Measurements from ENCODE around the gene ELF2.
"Not testable (repeated sequence)": the region's sequence is repeated elsewhere in the genome, so short reads cannot be mapped to it uniquely, and the experiment has no call there.

Gene ELF2

DNA sequence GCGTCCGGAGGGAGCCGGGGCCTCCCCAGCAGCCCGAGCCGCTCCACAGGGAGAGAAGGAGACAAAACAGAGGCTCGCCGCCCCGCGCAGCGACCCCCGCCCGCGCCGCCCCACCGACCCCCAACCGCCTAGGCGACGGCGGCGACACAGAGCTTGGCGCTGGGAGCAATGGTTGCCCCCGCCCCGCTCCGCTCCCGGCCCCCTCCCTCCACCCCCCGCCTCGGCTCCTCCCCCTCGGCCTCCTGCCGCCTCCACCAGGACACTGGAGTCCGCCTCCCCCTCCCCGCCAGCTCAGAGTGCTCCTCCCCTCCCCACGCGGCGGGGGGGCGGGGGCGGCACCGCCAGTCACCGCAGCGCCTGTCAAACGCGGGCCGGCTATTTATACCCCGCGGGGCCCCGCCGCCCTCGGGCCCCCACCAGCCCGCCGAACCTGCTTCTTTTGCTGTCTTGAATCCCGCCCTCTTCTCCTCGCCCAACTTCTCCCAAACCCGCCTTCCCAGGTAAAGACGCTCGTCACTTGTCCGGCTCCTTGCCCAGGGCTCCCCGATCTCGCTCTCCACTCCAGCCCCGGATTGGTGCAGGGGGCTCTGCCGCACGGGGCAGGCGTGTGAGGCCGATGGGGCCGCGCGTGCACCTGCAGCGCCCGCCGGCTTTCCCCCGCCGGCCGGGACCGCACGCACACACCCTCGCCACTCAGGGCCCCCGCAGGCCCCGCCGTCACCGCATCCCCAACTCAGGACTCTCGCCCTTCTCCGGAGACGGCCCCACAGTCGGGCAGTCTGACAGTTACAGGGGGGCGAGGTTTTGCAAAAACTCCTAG lies at the start of gene ELF2:
TSS of gene ELF2 (minus strand) at position 170 of the 820 bp plus-strand sequence. CDS start 39,517 bp downstream, outside the sequence.
- peaks cover 26% of the 10 kb centered on the region for H3K79me2 ChIP-seq (ENCODE audit: control insufficient read depth, insufficient read depth, low read length, unreplicated experiment)
- no peaks in the 10 kb centered on the region for H3K27me3 ChIP-seq (ENCODE audit: insufficient read depth, low read length)
- H3K4me3 ChIP-seq (ENCODE audit: low read depth, low read length), result peak within 1 kb of the TSS; percentile 88
- peak within 1 kb of the TSS; percentile 96 for H2AFZ ChIP-seq (ENCODE audit: low read length, unreplicated experiment)
- peaks cover 14% of the 10 kb centered on the region for H3K4me1 ChIP-seq (ENCODE audit: control insufficient read depth, insufficient read depth, low read length, unreplicated experiment)
- H3K27ac ChIP-seq (ENCODE audit: low read depth, low read length), result peak within 1 kb of the TSS; percentile 84
- no peaks in the 10 kb centered on the region for H3K36me3 ChIP-seq (ENCODE audit: insufficient read depth, low read length)

DNA sequence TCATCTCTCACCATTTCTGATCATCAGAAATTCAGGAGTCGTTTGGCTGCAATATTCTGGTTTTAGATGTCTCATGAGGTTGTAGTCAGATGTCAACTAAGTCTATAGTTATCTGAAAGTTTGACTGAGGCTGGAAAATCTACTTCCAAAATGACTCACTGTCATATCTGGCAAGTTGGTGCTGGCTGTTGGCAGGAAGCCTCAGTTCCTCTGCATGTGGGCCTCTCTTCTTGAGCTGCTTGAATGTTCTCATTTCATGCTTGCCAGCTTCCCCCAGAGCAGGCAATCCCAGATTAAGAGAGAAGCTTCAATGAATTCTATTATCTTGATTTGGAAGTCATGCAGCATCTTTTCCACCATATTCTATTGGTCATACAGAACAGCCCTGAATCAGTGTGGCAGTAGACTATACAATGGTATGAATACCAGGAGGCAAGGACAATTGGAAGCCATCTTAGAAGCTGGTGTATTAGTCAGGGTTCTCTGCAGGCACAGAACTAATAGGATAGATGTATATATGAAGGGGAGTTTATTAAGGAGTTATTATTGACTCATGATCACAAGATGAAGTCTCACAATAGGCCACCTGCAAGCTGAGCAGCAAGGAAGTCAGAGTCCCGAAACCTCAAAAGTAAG lies 46.8 kb upstream of the ELF2 start:
- Histone ChIP-seq H3K27ac (ENCODE audit: low read depth, low read length) (no peak overlapping the region; the same call in 1 of the 2 replicates), H3K4me3 (ENCODE audit: low read depth, low read length) (no peak overlapping the region), H3K27me3 (ENCODE audit: insufficient read depth, low read length) (no peaks in the 10 kb centered on the region), H3K4me1 (ENCODE audit: control insufficient read depth, insufficient read depth, low read length, unreplicated experiment) (peaks cover 8% of the 10 kb centered on the region), H2AFZ (ENCODE audit: low read length, unreplicated experiment) (no peak overlapping the region), H3K79me2 (ENCODE audit: control insufficient read depth, insufficient read depth, low read length, unreplicated experiment) (no peaks in the 10 kb centered on the region), H3K36me3 (ENCODE audit: insufficient read depth, low read length) (no peaks in the 10 kb centered on the region)

DNA sequence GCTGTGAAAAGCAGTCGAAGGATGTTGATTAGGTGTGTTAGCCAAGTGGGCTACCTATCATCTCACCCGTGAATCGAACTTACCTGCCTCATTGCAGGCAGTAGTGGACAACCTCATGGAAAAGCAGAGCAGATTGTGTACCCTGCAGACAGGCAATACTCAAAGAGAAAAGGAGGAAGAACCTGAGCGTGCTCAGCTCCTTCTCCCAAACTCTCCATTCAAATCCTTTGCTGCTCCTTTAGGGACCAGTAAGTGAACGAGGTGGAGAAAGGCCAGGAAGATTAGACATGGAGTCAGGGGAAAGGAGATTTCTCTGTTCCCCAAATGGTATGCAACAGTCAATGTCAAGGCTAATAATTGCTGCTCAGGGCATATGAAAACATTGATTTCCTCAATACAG lies 45.2 kb upstream of the ELF2 start:
- Histone ChIP-seq H3K36me3 (ENCODE audit: insufficient read depth, low read length) (no peaks in the 10 kb centered on the region), H3K79me2 (ENCODE audit: control insufficient read depth, insufficient read depth, low read length, unreplicated experiment) (no peaks in the 10 kb centered on the region), H3K27me3 (ENCODE audit: insufficient read depth, low read length) (no peaks in the 10 kb centered on the region), H3K27ac (ENCODE audit: low read depth, low read length) (no peak overlapping the region), H3K4me3 (ENCODE audit: low read depth, low read length) (no peak overlapping the region), H2AFZ (ENCODE audit: low read length, unreplicated experiment) (no peak overlapping the region), H3K4me1 (ENCODE audit: control insufficient read depth, insufficient read depth, low read length, unreplicated experiment) (peaks cover 8% of the 10 kb centered on the region)

DNA sequence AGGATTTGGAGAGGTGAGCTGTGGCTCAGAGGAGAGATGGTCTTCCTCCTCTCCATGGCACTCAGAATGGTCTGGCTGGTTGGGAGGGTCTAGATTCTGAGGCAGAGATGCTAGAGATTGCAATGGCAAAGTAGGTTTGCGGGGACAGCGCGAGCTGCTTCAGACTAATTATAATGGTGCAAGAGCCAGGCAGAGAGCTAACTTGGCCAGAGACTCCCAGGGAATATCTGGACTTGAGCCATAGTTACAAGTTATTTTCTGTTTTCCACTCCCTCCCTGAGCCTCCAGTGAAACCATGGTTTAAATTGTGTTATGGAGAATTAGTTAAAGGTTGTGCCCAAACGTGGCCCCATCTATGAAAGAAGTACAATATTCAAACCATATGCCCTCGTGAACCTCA lies 44.7 kb upstream of the ELF2 start:
- peaks cover 8% of the 10 kb centered on the region for H3K4me1 ChIP-seq (ENCODE audit: control insufficient read depth, insufficient read depth, low read length, unreplicated experiment)
- H3K4me3 ChIP-seq (ENCODE audit: low read depth, low read length), result no peak overlapping the region
- no peak overlapping the region for H2AFZ ChIP-seq (ENCODE audit: low read length, unreplicated experiment)
- H3K27ac ChIP-seq (ENCODE audit: low read depth, low read length), result no peak overlapping the region
- H3K27me3 ChIP-seq (ENCODE audit: insufficient read depth, low read length), result no peaks in the 10 kb centered on the region
- H3K36me3 ChIP-seq (ENCODE audit: insufficient read depth, low read length), result no peaks in the 10 kb centered on the region
- no peaks in the 10 kb centered on the region for H3K79me2 ChIP-seq (ENCODE audit: control insufficient read depth, insufficient read depth, low read length, unreplicated experiment)

DNA sequence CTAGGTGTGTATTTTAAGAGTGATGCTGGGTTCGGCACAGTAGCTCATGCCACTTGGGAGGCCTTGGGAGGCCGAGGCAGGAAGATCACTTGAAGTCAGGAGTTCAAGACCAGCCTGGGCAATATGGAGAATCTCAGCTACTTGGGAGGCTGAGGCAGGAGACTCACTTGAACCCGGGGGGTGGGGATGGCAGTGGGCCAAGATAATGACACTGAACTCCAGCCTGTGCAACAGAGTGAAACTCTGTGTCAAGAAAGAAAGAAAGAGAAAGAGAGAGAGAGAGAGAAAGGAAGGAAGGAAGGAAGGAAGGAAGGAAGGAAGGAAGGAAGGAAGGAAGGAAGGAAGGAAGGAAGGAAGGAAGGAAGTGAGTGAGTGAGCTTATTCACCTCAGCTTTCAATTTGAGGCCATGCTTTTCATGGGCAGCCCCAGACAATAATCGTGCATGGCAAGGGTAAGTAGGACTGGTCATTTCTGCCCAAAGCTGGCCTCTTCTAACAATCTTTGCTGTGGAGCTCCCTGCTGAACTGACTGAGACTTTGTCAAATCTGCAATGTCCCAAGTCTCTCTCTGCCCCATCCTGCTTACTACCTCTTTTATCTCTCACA lies 42.5 kb upstream of the ELF2 start:
- no peaks in the 10 kb centered on the region for H3K27me3 ChIP-seq (ENCODE audit: insufficient read depth, low read length)
- peaks cover 8% of the 10 kb centered on the region for H3K4me1 ChIP-seq (ENCODE audit: control insufficient read depth, insufficient read depth, low read length, unreplicated experiment)
- H2AFZ ChIP-seq (ENCODE audit: low read length, unreplicated experiment), result no peak overlapping the region
- no peaks in the 10 kb centered on the region for H3K79me2 ChIP-seq (ENCODE audit: control insufficient read depth, insufficient read depth, low read length, unreplicated experiment)
- H3K27ac ChIP-seq (ENCODE audit: low read depth, low read length), result no peak overlapping the region
- H3K36me3 ChIP-seq (ENCODE audit: insufficient read depth, low read length), result no peaks in the 10 kb centered on the region
- H3K4me3 ChIP-seq (ENCODE audit: low read depth, low read length), result no peak overlapping the region

DNA sequence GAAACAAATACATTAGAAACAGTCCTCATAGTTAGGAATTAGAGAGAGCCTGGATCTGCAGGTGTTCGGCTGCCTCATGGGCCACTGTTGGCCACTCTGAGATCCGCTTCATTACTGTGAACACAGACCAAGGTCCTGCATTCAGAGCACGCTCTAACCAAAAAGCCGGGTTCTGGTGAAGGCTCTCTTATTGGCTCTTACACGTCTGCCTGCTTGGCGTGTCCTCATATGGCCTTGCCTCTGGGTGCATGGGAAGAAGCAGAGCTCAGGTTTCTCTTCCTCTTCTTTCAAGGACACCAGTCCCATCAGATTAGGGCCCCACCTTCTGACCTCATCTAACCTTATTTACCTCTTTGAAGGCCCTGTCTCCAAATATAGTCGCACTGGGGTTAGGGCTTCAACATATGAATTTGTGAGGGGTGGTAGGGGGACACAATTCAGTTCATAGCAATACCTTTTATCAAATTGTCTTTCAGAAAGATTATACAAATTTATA lies 37.1 kb upstream of the ELF2 start:
- H3K79me2 ChIP-seq (ENCODE audit: control insufficient read depth, insufficient read depth, low read length, unreplicated experiment), result no peaks in the 10 kb centered on the region
- H3K4me3 ChIP-seq (ENCODE audit: low read depth, low read length), result no peak overlapping the region
- H3K27me3 ChIP-seq (ENCODE audit: insufficient read depth, low read length), result no peaks in the 10 kb centered on the region
- H3K36me3 ChIP-seq (ENCODE audit: insufficient read depth, low read length), result no peaks in the 10 kb centered on the region
- no peak overlapping the region for H3K27ac ChIP-seq (ENCODE audit: low read depth, low read length)
- no peaks in the 10 kb centered on the region for H3K4me1 ChIP-seq (ENCODE audit: control insufficient read depth, insufficient read depth, low read length, unreplicated experiment)
- H2AFZ ChIP-seq (ENCODE audit: low read length, unreplicated experiment), result no peak overlapping the region

DNA sequence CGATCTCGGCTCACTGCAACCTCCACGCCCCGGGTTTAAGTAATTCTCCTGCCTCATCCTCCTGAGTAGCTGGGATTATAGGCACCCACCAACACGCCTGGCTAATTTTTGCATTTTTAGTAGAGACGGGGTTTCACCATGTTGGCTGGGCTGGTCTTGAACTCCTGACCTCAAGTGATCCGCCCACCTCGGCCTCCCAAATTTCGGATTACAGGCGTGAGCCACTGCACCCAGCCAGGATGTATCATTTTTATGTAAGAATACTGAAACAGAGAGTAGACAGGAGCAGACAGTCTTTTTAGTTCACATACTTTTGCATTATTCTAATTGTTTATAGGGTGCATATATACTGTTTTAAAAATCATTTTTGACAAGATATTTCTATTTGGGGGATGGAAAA lies 36.6 kb upstream of the ELF2 start:
- H3K79me2 ChIP-seq (ENCODE audit: control insufficient read depth, insufficient read depth, low read length, unreplicated experiment); H3K27ac ChIP-seq (ENCODE audit: low read depth, low read length); H3K4me1 ChIP-seq (ENCODE audit: control insufficient read depth, insufficient read depth, low read length, unreplicated experiment); H2AFZ ChIP-seq (ENCODE audit: low read length, unreplicated experiment); H3K27me3 ChIP-seq (ENCODE audit: insufficient read depth, low read length); H3K4me3 ChIP-seq (ENCODE audit: low read depth, low read length); H3K36me3 ChIP-seq (ENCODE audit: insufficient read depth, low read length): not testable (repeated sequence)

DNA sequence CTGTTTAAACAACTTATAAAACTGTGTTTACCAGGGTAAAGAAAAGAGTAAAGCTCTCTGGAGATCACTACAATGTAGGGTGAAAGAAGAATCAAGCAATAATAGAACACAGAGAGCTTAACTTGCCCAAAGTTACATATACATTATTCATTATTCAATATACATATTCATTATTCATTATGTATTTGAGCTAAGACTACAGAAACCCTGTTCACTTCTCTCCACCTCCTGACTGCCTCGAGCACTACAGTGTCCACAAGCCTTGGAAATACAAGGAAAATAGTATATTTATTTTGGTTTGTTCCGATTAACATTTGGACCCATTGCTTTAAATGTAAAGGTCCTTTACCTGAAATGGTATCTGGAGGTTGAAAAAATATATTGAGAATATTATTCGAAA lies 35.9 kb upstream of the ELF2 start:
- H3K79me2 ChIP-seq (ENCODE audit: control insufficient read depth, insufficient read depth, low read length, unreplicated experiment), result no peaks in the 10 kb centered on the region
- H3K27ac ChIP-seq (ENCODE audit: low read depth, low read length), result no peak overlapping the region
- no peaks in the 10 kb centered on the region for H3K36me3 ChIP-seq (ENCODE audit: insufficient read depth, low read length)
- no peaks in the 10 kb centered on the region for H3K27me3 ChIP-seq (ENCODE audit: insufficient read depth, low read length)
- no peak overlapping the region for H2AFZ ChIP-seq (ENCODE audit: low read length, unreplicated experiment)
- H3K4me1 ChIP-seq (ENCODE audit: control insufficient read depth, insufficient read depth, low read length, unreplicated experiment), result no peaks in the 10 kb centered on the region
- H3K4me3 ChIP-seq (ENCODE audit: low read depth, low read length), result no peak overlapping the region

DNA sequence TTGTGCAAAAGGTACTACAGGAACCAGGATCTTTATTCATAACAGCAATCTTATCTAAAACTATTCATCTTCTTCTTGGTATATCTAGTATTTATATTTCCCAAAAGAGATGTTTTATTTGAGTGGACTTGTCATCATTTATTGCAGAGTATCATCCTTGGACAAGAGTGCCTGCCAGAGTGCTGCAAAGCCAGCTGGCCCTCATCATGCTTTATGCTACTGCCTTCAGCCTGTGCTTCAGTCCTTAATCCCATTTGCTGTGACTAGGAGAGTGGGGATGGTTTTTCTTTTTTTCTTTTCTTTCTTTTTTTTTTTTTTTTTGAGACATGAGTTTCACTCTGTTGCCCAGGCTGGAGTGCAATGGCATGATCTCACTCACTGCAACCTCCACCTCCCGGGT lies 33.5 kb upstream of the ELF2 start:
- H3K27me3 ChIP-seq (ENCODE audit: insufficient read depth, low read length), result no peaks in the 10 kb centered on the region
- no peak overlapping the region for H3K27ac ChIP-seq (ENCODE audit: low read depth, low read length)
- no peak overlapping the region for H2AFZ ChIP-seq (ENCODE audit: low read length, unreplicated experiment)
- H3K4me1 ChIP-seq (ENCODE audit: control insufficient read depth, insufficient read depth, low read length, unreplicated experiment), result no peaks in the 10 kb centered on the region
- H3K4me3 ChIP-seq (ENCODE audit: low read depth, low read length), result no peak overlapping the region
- H3K36me3 ChIP-seq (ENCODE audit: insufficient read depth, low read length), result no peaks in the 10 kb centered on the region
- no peaks in the 10 kb centered on the region for H3K79me2 ChIP-seq (ENCODE audit: control insufficient read depth, insufficient read depth, low read length, unreplicated experiment)

DNA sequence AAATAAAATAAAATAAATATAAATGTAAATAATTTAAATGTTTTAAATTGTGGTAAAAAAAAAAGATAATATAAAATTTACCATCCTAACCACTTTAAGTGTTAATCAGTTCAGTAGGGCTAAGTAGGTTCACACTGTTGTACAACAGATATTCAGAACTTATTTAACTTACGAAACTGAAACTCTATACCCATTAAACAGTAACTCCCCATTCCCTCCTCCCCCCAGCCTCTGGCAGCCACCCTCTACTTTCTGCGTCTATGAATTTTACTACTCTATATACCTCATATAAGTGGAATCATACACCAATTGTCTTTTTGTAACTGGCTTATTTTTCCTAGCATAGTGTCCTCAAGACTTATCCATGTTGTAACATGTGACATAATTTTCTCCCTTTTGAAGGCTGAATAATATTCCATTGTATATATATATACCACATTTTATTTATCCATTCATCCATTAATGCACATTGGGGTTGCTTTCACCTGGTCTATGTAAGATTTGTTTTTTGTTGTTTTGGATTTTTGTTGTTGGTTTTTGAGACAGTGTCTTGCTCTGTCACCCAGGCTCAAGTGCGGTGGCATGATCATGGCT lies 32.5 kb upstream of the ELF2 start:
- no peaks in the 10 kb centered on the region for H3K4me1 ChIP-seq (ENCODE audit: control insufficient read depth, insufficient read depth, low read length, unreplicated experiment)
- no peak overlapping the region for H3K27ac ChIP-seq (ENCODE audit: low read depth, low read length)
- H3K36me3 ChIP-seq (ENCODE audit: insufficient read depth, low read length), result no peaks in the 10 kb centered on the region
- no peaks in the 10 kb centered on the region for H3K27me3 ChIP-seq (ENCODE audit: insufficient read depth, low read length)
- H2AFZ ChIP-seq (ENCODE audit: low read length, unreplicated experiment), result no peak overlapping the region
- no peak overlapping the region for H3K4me3 ChIP-seq (ENCODE audit: low read depth, low read length)
- H3K79me2 ChIP-seq (ENCODE audit: control insufficient read depth, insufficient read depth, low read length, unreplicated experiment), result no peaks in the 10 kb centered on the region
